Calu3 (cell line): ENCODE measurements around the gene PCTP. TPM values are rescaled to one million over a fixed set of nuclear protein-coding genes. Genes with fewer than 3 reads are reported as not detected.

Source experiments
- BruUV-seq: library from RNA; stranded (reverse); fragments of 400-500 nt; replicated peaks from 2 replicates; lab custom pipeline; 2021; lab: Mats Ljungman, UMichigan
- CTCF ChIA-PET: fragments of 300-600 bp; sonication (Branson Sonifier 250); formaldehyde crosslinking; loops from one replicate; lab custom pipeline; 2022; ENCODE audit warnings: antibody characterized with exemption; lab: Charles Lee
- DNase-seq: peaks from one replicate; pipeline ENCODE4 v3.0.0; 2022
- H3K27ac Mint-ChIP-seq: one replicate; pipeline ENCODE4 v1.8.0; 2022; ENCODE audit warnings: mixed read lengths; ENCODE audit not compliant: unreplicated experiment
- H3K27me3 Mint-ChIP-seq: one replicate; pipeline ENCODE4 v1.8.0; 2022; ENCODE audit warnings: mixed read lengths; ENCODE audit not compliant: unreplicated experiment
- H3K36me3 Mint-ChIP-seq: one replicate; pipeline ENCODE4 v1.8.0; 2022; ENCODE audit warnings: mild to moderate bottlenecking, moderate library complexity, mixed read lengths; ENCODE audit not compliant: insufficient read depth, unreplicated experiment
- H3K4me1 Mint-ChIP-seq: one replicate; pipeline ENCODE4 v1.8.0; 2022; ENCODE audit warnings: mild to moderate bottlenecking, low read depth, mixed read lengths; ENCODE audit not compliant: unreplicated experiment
- H3K4me3 Mint-ChIP-seq: one replicate; pipeline ENCODE4 v1.8.0; 2022; ENCODE audit warnings: mild to moderate bottlenecking, low read depth, moderate library complexity, mixed read lengths; ENCODE audit not compliant: unreplicated experiment
- H3K9me3 Mint-ChIP-seq: one replicate; pipeline ENCODE4 v1.8.0; 2022; ENCODE audit warnings: low read depth, mixed read lengths; ENCODE audit not compliant: unreplicated experiment
- CTCF ChIP-seq: fragments of 200-600 bp; IDR thresholded peaks from one replicate; pipeline ENCODE4 v1.8.0; 2022; ENCODE audit warnings: antibody characterized with exemption; ENCODE audit not compliant: unreplicated experiment
- intact Hi-C: fragments of 100-400 bp; cut with micrococcal nuclease; formaldehyde crosslinking; loops from one replicate; pipeline ENCODE4 v1.10.0; 2022; ENCODE audit not compliant: unreplicated experiment
- total RNA-seq: library from RNA; stranded (reverse); gene quantifications from 2 replicates; pipeline ENCODE4 v1.2.3, GENCODE V29; 2022

Gene PCTP
- total RNA-seq, 1 experiment from 2014 or later: 20.1 TPM

- Mint-ChIP-seq H3K27ac (no peak overlapping the region), H3K36me3 (no peaks in the 10 kb centered on the region), H3K4me3 (no peak overlapping the region), H3K9me3 (no peaks in the 10 kb centered on the region), H3K4me1 (peaks cover 4% of the 10 kb centered on the region), H3K27me3 (no peaks in the 10 kb centered on the region)
- no peak for DNase-seq
- CTCF ChIA-PET: no interaction called here
- intact Hi-C loops: loop anchor here (5.0 kb wide), 1 partner anchor 58 kb away; no protein-coding TSS in a partner anchor
- no TSS peak for BruUV-seq
- no peak for TF ChIP-seq CTCF
Observed at GRCh38 chr17:55774846-55775271, 24.0 kb downstream of the PCTP start.

GRCh38 chr17:55776271-55776670, 25.4 kb downstream of the PCTP start:
- no peak overlapping the region for H3K27ac Mint-ChIP-seq
- H3K4me1 Mint-ChIP-seq: no peaks in the 10 kb centered on the region
- CTCF ChIA-PET: no interaction called here
- no peaks in the 10 kb centered on the region for H3K9me3 Mint-ChIP-seq
- TF ChIP-seq CTCF: no peak
- no peaks in the 10 kb centered on the region for H3K36me3 Mint-ChIP-seq
- BruUV-seq: no TSS peak
- DNase-seq: no peak
- H3K4me3 Mint-ChIP-seq: no peak overlapping the region
- intact Hi-C loops: no loop called here
- no peaks in the 10 kb centered on the region for H3K27me3 Mint-ChIP-seq

GRCh38 chr17:55777471-55777971, 26.7 kb downstream of the PCTP start:
- intact Hi-C loops: no loop called here
- no peaks in the 10 kb centered on the region for H3K27me3 Mint-ChIP-seq
- no peak for TF ChIP-seq CTCF
- H3K9me3 Mint-ChIP-seq: no peaks in the 10 kb centered on the region
- H3K4me1 Mint-ChIP-seq: no peaks in the 10 kb centered on the region
- H3K4me3 Mint-ChIP-seq: no peak overlapping the region
- H3K27ac Mint-ChIP-seq: no peak overlapping the region
- no peak for DNase-seq
- H3K36me3 Mint-ChIP-seq: no peaks in the 10 kb centered on the region
- CTCF ChIA-PET: no interaction called here
- no TSS peak for BruUV-seq

- no peaks in the 10 kb centered on the region for H3K9me3 Mint-ChIP-seq
- no TSS peak for BruUV-seq
- no peaks in the 10 kb centered on the region for H3K36me3 Mint-ChIP-seq
- H3K27ac Mint-ChIP-seq: no peak overlapping the region
- no peak for DNase-seq
- no peak overlapping the region for H3K4me3 Mint-ChIP-seq
- TF ChIP-seq CTCF: no peak
- no peaks in the 10 kb centered on the region for H3K27me3 Mint-ChIP-seq
- intact Hi-C loops: no loop called here
- H3K4me1 Mint-ChIP-seq: no peaks in the 10 kb centered on the region
- CTCF ChIA-PET: no interaction called here
Observed at GRCh38 chr17:55778389-55779118, 27.7 kb downstream of the PCTP start.
